Cardiac fibroblast (primary cell): ENCODE results near the gene CLIP4.

ENCODE experiments used
- DNase-seq, 2 donors: peaks; one replicate each; pipeline versions ENCODE4 v3.0.0 to v3.0.0-alpha.2; 2010; ENCODE audit warnings: low read depth in 2 of 2
- H3K4me3 ChIP-seq, 2 donors: replicated peaks in 1 of 2; 1 replicate in 1 of 2; 2 replicates in 1 of 2; pipeline ENCODE4 v1.5.1; 2011; ENCODE audit warnings: low read depth in 2 of 2, low read length in 2 of 2, mild to moderate bottlenecking in 2 of 2, moderate library complexity in 1 of 2
- CTCF ChIP-seq: IDR thresholded peaks from one replicate; pipeline ENCODE4 v1.5.1; 2011; ENCODE audit warnings: low read depth, mild to moderate bottlenecking, low read length, inconsistent platforms

Gene CLIP4

GRCh38 chr2:29071032-29071975 is 43.9 kb upstream of the CLIP4 start:
- DNase-seq, result no peak
- TF ChIP-seq CTCF, result no peak

DNA sequence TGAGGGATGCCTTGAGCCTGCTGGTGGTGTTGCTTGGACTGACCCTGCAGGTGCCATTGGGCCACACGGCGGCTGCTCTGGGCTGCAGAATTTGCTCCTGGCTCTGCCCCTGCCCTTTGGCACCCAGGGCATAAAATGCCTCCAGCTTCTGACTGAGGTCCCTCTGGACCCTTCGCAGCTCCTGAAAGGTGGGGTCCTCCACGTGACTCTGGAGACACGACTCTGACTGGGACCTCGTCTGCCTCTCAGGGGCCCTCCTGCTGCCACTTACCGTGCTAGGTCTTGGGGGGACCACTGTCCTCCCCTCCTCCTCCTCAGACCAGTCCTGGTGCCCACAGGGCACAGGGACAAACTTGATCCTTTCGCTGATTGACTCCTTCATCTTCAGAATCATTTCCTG is 43.0 kb upstream of the CLIP4 start:
- H3K4me3 ChIP-seq, result no peak overlapping the region
- TF ChIP-seq CTCF, result no peak
- no peak for DNase-seq

More at GRCh38 chr2:29071032-29071975, 43.9 kb upstream of the CLIP4 start:
- H3K4me3 ChIP-seq, result no peak overlapping the region

DNA sequence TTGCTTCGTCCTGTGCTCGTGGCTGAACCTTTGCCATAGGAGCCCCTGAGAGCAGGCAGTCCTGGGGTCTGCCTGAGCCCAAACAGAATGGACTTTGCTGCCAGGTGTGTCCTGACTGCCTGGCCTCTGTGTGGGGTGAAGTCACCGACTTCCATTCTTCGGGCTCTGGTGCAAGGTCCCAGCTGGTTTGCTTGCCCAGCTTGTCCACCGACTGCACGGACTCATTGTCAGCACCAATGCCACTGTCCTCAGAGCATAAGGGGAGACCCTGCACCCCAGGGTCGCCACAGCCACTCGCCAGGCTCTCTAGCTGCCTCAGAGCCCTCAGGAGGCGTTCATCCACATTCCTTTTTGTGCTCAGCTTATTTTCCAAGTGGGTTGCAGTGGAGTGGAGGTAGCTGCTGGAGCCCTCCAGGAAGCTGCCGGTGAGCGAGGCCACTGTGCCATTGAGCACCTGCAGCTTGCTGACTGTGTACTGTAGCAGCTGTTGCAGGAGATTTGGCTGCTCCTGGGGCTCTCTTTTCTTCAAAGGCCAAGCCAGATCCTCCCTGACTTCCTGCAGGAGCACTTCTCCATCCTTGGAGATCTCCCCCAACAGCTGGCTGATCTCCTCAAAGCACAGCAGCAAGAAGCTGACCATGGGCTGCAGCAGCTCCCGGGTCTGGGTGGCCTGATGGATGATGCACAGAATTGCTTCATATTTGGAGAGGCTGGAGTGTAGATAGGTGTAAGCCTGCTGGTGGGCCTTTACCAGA is 42.1 kb upstream of the CLIP4 start:
- no peak for TF ChIP-seq CTCF
- DNase-seq, result no peak
- no peak overlapping the region for H3K4me3 ChIP-seq

DNA sequence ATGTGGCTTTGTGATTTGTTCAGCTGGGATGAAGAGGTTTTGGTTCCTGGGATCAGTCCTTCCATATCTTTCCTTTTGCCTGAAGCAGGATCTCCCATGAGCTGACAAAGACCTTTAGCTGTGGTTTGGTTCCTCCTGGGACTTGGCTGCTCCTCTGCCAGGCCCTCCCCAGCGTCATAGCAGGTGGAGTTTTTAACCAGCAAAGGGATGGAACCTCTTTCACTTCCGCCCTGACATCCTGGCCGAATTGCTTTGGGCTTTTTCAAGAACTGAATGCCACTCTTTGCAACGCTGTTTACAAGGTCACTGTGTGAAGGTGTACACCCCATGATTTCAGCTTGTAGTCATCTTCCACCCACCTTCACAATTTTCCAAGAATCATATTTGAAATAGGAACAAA is 41.3 kb upstream of the CLIP4 start:
- TF ChIP-seq CTCF, result no peak
- no peak overlapping the region for H3K4me3 ChIP-seq
- DNase-seq, result no peak

- no peak for TF ChIP-seq CTCF
- no peak within 1 kb of the TSS for H3K4me3 ChIP-seq
- no peak for DNase-seq
Observed at GRCh38 chr2:29074411-29074810, 40.8 kb upstream of the CLIP4 start, which contains the start of gene PCARE. Gene PCARE, minus strand, starts transcription at chr2:29074523. Its CDS starts 262 bp downstream, at chr2:29074261.

DNA sequence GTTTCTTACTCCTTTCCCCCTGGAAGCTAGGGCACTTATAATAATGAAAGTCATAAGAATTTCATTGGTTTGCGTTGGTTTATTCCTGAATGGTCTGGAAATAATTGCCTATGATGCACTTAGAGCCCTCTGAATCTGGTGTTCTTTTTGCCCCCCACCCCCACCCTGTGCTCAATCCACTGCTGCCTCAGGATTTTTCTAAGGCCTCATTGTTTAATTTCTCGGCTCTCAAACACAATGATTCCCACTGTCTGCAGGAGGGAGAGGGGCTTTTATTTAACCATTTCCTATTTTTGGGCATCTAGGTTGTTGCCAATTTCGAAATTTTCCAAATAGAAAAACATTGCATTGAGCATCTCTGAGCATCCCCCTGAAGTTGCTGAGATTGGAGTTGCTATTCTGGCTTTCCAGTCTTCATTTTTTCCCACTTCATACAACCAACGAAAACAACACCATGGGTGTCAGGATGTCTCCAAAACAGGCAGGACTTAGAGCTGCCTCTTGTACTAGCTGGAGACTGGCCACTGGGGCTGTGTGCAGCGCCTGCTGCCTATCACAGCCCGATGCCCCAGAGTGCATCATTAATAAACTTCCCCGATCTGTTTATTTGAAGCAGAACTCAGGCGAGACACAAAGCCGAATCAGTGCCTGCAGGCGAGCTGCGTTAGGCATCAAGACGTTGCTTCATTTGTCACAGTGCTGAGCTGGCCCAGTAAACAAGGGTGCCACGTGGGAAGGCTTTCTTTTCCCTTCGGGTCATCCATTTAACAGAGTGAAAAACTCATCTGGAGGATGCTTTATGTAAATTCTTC is 39.1 kb upstream of the CLIP4 start:
- DNase-seq, result peak; percentile 14 to 38
- no peak overlapping the region for H3K4me3 ChIP-seq
- no peak for TF ChIP-seq CTCF
